NCI-H345 treated with DMSO at 0.1 percent for 48 hours (cell line): ENCODE measurements around the gene SLC29A4.
"Not testable (repeated sequence)": the region's sequence is repeated elsewhere in the genome, so short reads cannot be mapped to it uniquely, and the experiment has no call there.

Experiments
- DNase-seq: peaks from one replicate; lab custom pipeline; 2025; ENCODE audit not compliant: unreplicated experiment; lab: John Stamatoyannopoulos, UW

SLC29A4 gene

GRCh38 chr7:5282543-5283316 lies at the start of gene SLC29A4:
TSS of gene SLC29A4 (plus strand) at chr7:5282943. CDS start at chr7:5287817, 4,874 bp downstream.
- no peak for DNase-seq

- no peak for DNase-seq
These were observed 47.6 kb upstream of the SLC29A4 start for GRCh38 chr7:5234852-5235831.

DNA sequence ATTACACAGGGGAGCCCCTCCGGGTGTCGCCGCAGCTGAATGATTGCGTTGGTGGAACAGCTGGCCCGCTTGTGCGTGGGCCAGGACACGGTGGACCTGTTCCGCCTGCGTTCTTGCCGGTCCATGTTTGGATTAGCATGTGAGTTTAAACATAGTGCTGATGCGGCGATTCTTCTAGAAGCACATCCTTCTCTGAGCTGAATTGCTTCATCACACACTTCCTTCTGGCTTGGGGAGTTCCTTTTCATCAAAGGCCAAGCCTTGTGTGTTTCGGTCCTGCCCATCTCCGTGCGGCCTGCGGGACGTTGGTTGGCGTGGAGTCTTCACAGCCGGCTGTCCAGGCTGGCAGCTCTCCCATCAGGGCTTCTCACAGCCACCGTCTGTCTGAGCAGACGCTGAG lies 45.5 kb upstream of the SLC29A4 start:
- DNase-seq = no peak

- no peak for DNase-seq
These were observed 44.2 kb upstream of the SLC29A4 start for GRCh38 chr7:5238500-5238899.

GRCh38 chr7:5243261-5243660 lies 39.5 kb upstream of the SLC29A4 start:
- no peak for DNase-seq

- no peak for DNase-seq
These were observed 34.4 kb upstream of the SLC29A4 start for GRCh38 chr7:5248201-5248885.

- DNase-seq = not testable (repeated sequence)
These were observed 32.0 kb upstream of the SLC29A4 start for GRCh38 chr7:5250787-5251186.

- not testable (repeated sequence) for DNase-seq
These were observed 29.2 kb upstream of the SLC29A4 start for GRCh38 chr7:5253529-5253928.

GRCh38 chr7:5254371-5254770 lies 28.4 kb upstream of the SLC29A4 start:
- not testable (repeated sequence) for DNase-seq

DNA sequence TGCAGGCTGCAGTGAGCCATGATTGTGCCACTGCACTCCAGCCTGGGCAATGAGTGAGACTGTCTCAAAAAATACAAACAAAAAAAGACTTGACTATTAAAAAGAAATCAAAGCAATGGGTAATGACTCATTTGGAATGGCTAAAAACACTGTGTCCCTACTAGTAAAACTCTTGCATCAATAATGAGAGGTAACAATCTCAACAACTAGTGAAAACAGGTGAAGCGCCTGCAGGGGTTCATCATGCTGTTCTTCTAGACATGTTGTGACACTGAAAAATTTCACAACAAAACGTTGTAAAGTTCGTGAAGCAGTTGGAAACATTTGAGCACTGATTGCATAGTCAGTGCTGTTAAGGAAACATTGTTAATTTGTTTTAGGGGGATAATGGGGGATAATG lies 26.9 kb upstream of the SLC29A4 start:
- no peak for DNase-seq

- DNase-seq = peak; percentile 57
These were observed 22.1 kb upstream of the SLC29A4 start for GRCh38 chr7:5260530-5261068.

DNA sequence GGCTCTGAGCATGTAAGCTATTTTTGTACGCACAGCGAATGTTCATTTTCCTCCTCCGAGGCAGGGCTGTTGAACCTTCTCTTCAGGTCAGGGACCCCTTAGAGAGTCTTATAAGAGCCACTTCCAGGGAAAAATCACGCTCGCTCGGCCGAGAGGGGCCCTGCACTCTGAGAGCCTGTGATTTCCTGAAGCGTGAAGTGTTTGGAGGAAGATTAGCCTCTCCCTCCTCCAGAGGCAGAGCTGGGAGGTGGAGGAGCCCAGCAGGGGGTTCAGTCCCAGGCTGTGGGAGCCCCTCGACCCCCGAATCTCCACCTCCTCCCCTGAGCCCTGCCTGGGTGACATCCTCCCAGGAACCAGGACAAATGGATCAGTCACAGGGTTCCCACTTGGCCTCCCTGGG lies 19.7 kb upstream of the SLC29A4 start:
- not testable (repeated sequence) for DNase-seq

DNA sequence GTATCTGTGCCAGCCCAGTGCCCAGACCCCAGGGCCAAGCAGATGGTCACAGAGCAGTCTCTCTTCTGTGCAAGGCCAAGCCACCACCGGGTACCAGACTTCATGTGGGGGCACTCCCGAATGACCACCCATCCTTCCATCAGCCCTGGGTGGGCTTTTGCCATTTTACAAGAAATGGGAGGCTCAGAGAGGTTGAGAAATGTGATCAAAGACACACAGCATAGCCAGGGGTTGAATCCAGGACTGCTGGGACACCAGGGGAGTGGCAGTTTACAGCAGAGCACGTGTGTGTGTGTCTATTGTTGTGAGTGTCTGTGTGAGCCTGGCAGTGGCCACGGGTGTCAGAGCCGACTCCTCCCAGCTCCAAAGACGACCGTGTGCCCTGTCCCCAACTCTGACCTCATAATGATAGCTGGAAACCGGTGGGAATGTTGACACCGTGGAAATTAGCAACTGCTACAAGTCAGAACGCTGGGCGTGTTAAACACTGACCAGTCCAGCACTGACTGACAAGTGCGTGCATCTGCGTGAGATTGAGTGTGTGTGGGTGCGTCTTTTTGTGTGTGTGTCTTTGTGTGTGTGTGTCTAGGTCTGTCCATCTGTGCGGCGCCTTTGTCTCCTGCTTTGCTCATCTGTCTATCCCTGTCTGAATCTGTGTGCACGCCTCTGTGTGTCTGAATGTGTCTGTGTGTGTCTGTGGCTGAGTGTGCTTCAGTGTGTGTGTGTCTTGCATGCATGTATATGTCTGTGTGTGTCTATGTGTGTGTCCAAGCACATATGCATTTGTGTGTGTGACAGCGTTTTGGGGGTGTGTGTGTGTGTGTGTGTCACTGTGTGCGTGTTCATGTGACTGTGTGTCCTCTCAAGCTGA lies 17.2 kb upstream of the SLC29A4 start:
- DNase-seq = no peak

DNA sequence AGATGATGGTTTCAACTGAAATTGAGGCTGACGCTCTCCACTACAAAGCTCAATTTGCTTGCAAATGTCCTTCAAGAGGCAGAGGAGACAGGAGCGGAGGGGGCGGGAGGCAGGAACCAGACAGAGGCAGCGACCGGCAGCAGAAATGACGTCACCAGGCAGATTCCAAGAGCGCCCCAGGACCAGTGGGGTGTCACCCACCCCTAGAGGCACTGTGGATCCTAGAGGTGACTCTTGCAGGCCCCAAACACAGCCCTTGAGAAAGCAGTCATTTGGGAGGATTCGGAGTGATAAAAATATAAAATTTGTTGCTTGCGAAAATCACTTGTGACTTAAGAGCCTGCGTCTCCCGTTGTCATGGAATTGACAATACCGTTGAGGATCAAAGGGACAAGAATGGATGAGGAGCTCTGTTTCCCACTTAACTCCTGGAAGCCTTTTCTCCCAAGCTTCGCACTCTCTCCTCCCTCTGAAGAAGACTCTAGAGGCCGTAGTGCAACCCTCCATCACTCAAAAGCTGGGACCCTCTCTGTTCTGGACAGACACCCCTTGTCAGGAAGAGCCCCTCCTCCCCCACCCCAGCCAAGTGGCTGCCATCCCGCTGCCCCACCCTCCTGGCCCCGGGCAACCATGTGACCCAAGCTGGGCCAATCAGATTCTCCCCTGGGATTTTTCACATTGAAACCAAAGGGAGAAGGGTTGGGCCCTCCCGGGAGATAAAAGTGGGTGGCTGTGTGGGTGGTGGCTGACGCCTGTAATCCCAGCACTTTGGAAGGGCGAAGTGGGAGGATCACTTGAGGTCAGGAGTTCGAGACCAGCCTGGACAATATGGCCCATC lies 16.3 kb upstream of the SLC29A4 start:
- no peak for DNase-seq

GRCh38 chr7:5267829-5268228 lies 14.9 kb upstream of the SLC29A4 start:
- DNase-seq = not testable (repeated sequence)

DNA sequence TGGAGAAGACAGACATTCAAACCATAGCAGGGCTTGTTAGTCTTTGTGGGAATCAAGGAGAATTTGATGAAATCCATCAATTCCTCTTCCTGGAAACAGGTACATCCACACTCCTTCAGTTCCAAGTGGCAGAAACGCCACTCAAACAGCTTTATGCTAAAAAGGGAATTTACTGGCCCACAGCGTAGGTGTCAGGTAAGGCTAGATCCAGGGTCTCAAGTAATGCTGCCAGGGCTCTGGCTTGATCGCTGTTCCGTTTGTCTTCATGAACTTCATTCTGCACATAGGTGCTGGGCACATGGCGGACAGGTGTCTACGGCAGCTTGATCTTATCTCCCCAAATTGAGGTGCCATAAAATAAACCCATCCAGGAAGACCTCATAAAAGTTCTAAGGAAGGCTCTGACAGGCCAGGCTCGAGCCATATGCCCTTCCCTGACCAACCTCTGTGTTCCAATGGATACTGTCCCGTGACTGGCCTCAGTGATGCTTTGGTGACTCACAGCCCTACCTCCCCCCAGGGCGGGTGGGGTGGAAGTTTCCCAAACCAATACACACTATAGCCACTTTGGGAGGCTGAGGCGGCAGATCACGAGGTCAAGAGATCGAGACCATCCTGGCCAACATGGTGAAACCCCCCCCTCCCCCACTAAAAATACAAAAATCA lies 12.6 kb upstream of the SLC29A4 start:
- not testable (repeated sequence) for DNase-seq

- no peak for DNase-seq
These were observed 12.0 kb upstream of the SLC29A4 start for GRCh38 chr7:5270788-5271187.

DNA sequence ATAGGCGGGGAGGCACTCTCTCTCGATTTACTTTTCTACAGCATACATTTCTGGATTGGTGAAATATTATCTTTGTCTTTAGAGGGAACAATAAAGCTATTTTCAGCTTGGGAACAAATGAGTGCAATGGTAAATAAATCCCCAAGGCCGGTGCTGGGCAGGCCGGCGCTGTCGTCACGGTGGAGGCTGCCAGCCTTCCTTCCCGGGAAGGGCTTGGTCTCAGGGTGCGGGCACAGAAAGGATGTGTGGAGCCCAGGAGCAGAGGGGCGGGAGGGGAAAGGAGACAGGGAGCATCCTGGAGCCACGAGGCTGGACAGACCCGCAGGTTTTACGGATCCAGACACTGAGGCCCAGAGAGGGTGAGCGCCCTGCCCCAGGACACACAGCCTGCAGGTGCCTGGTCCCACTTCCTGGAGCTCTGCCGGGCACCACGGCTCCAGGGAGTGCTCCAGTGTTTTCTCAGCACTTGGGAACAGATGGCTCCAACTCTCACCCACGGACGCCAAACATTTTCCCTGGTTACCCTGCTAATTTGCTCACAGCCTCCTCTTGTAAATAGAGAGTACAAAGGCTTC lies 8.8 kb upstream of the SLC29A4 start:
- not testable (repeated sequence) for DNase-seq
